OCI-LY7 (cell line): ENCODE data around the gene SEMA4B. TPM values are rescaled to one million over a fixed set of nuclear protein-coding genes. Genes with fewer than 3 reads are reported as not detected.

Experiments
- Bru-seq: library from RNA; stranded (reverse); fragments of 400-500 nt; gene quantifications from one replicate; lab custom pipeline; 2021; lab: Mats Ljungman, UMichigan
- BruChase-seq, 2 experiments: library from RNA; stranded (reverse); fragments of 400-500 nt; gene quantifications; one replicate each; lab custom pipeline; 2021; lab: Mats Ljungman, UMichigan
- BruUV-seq: library from RNA; stranded (reverse); fragments of 400-500 nt; replicated peaks from 2 replicates; lab custom pipeline; 2021; lab: Mats Ljungman, UMichigan
- CTCF ChIA-PET: fragments of 300-600 bp; sonication (Branson Sonifier 250); formaldehyde crosslinking; loops from one replicate; lab custom pipeline; 2022; ENCODE audit warnings: antibody characterized with exemption; ENCODE audit not compliant: unreplicated experiment; lab: Charles Lee
- POLR2A ChIA-PET: fragments of 300-600 bp; sonication (Branson Sonifier 250); formaldehyde crosslinking; loops from one replicate; lab custom pipeline; 2022; ENCODE audit warnings: antibody characterized with exemption; lab: Charles Lee
- DNase-seq: peaks from one replicate; pipeline ENCODE4 v3.0.0-alpha.2; 2015; ENCODE audit warnings: low spot score
- H2AFZ ChIP-seq: fragments of 200-600 bp; sonication (generic), shearing (Covaris generic); 2 replicates; pipeline ENCODE4 v1.6.1; 2014; ENCODE audit warnings: mild to moderate bottlenecking, antibody characterized with exemption, low read length, moderate library complexity
- H3K27ac ChIP-seq: fragments of 200-600 bp; sonication (generic); 2 replicates; pipeline ENCODE4 v1.5.1; 2014; ENCODE audit warnings: mixed run types, low read depth, mild to moderate bottlenecking, moderate library complexity, low read length, inconsistent platforms; ENCODE audit not compliant: poor library complexity, severe bottlenecking
- H3K36me3 ChIP-seq: fragments of 200-600 bp; sonication (generic); 2 replicates; pipeline ENCODE4 v1.6.1; 2014; ENCODE audit warnings: mild to moderate bottlenecking, antibody characterized with exemption, low read length, moderate library complexity, mixed read lengths; ENCODE audit not compliant: insufficient read depth
- H3K4me1 ChIP-seq: fragments of 200-600 bp; sonication (generic); 2 replicates; pipeline ENCODE4 v1.5.1; 2014; ENCODE audit warnings: mild to moderate bottlenecking, low read length; ENCODE audit not compliant: insufficient read depth, poor library complexity, severe bottlenecking
- H3K4me2 ChIP-seq: fragments of 200-600 bp; sonication (generic); 2 replicates; pipeline ENCODE4 v1.6.1; 2014; ENCODE audit warnings: mild to moderate bottlenecking, low read length
- H3K4me3 ChIP-seq: fragments of 200-600 bp; sonication (generic); 2 replicates; pipeline ENCODE4 v1.5.1; 2014; ENCODE audit warnings: mild to moderate bottlenecking, low read depth, low read length; ENCODE audit not compliant: poor library complexity, severe bottlenecking
- H3K79me2 ChIP-seq: fragments of 200-600 bp; sonication (generic); 2 replicates; pipeline ENCODE4 v1.6.1; 2016; ENCODE audit warnings: low read depth, mild to moderate bottlenecking, low read length, moderate library complexity, mixed read lengths; ENCODE audit not compliant: insufficient read depth
- H3K9me2 ChIP-seq: fragments of 200-600 bp; sonication (generic); 2 replicates; pipeline ENCODE4 v1.6.1; 2016; ENCODE audit warnings: mild to moderate bottlenecking, low read length, mixed read lengths; ENCODE audit not compliant: insufficient read depth
- H3K9me3 ChIP-seq: fragments of 200-600 bp; sonication (generic); 2 replicates; pipeline ENCODE4 v1.6.1; 2014; ENCODE audit warnings: mild to moderate bottlenecking, mixed run types, low read length, mixed read lengths
- H4K20me1 ChIP-seq: fragments of 200-600 bp; sonication (generic); 2 replicates; pipeline ENCODE4 v1.6.1; 2014; ENCODE audit warnings: mild to moderate bottlenecking, antibody characterized with exemption, low read length, moderate library complexity, mixed read lengths; ENCODE audit not compliant: insufficient read depth
- EZH2phosphoT487 ChIP-seq: fragments of 200-600 bp; sonication (generic); IDR thresholded peaks from 2 replicates; pipeline ENCODE4 v1.6.1; 2018; ENCODE audit warnings: low read depth, borderline replicate concordance, mild to moderate bottlenecking, mixed run types, antibody characterized with exemption, low read length, moderate library complexity, mixed read lengths
- intact Hi-C: fragments of 100-400 bp; cut with micrococcal nuclease; formaldehyde crosslinking; loops from one replicate; pipeline ENCODE4 v1.10.0; 2022; ENCODE audit not compliant: unreplicated experiment
- long read RNA-seq: library from polyadenylated mRNA; stranded (forward); transcript quantifications from one replicate; pipeline ENCODE4 v2.0.0, GENCODE V29; 2022
- total RNA-seq, 2 experiments: library from RNA; depleted of rRNA in 1 of 2; stranded (reverse); fragments of >200 nt in 1 of 2; shearing (Covaris generic) in 1 of 2; gene quantifications; 2 replicates each; pipeline ENCODE4 v1.2.3, GENCODE V29; 2014 to 2022
- TF ChIP-seq, protein P1 (sequence below): fragments of 200-600 bp; sonication (generic); conservative IDR thresholded peaks from 2 replicates; pipeline ENCODE4 v1.5.1; 2014; ENCODE audit warnings: mild to moderate bottlenecking, antibody characterized with exemption, low read length, moderate library complexity, mixed read lengths

The SEMA4B gene, protein sequence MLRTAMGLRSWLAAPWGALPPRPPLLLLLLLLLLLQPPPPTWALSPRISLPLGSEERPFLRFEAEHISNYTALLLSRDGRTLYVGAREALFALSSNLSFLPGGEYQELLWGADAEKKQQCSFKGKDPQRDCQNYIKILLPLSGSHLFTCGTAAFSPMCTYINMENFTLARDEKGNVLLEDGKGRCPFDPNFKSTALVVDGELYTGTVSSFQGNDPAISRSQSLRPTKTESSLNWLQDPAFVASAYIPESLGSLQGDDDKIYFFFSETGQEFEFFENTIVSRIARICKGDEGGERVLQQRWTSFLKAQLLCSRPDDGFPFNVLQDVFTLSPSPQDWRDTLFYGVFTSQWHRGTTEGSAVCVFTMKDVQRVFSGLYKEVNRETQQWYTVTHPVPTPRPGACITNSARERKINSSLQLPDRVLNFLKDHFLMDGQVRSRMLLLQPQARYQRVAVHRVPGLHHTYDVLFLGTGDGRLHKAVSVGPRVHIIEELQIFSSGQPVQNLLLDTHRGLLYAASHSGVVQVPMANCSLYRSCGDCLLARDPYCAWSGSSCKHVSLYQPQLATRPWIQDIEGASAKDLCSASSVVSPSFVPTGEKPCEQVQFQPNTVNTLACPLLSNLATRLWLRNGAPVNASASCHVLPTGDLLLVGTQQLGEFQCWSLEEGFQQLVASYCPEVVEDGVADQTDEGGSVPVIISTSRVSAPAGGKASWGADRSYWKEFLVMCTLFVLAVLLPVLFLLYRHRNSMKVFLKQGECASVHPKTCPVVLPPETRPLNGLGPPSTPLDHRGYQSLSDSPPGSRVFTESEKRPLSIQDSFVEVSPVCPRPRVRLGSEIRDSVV
- 21.9 and 44.1 TPM in 2 replicates for total RNA-seq (2014; rRNA removed; shearing (Covaris generic))
- total RNA-seq (2022): 34.9 and 38.2 TPM in 2 replicates
- percentile 58 among the genes with signal in this experiment for Bru-seq, nascent RNA
- BruChase-seq, experiment 1, labeled RNA remaining after a 6-hour chase: percentile 68 among the genes with signal in this experiment
- BruChase-seq, experiment 2, labeled RNA remaining after a 2-hour chase: percentile 60 among the genes with signal in this experiment
- long read RNA-seq, transcript SEMA4B-201 (15 exons, 3,781 nt): major isoform, 6 of 43 reads
- long read RNA-seq, transcript SEMA4B-202 (14 exons, 3,807 nt): major isoform, 6 of 43 reads
- long read RNA-seq, partial matches to known transcripts: 16 of 43 reads
- long read RNA-seq, other reads (novel, unspliced or antisense): 14 of 43 reads

DNA sequence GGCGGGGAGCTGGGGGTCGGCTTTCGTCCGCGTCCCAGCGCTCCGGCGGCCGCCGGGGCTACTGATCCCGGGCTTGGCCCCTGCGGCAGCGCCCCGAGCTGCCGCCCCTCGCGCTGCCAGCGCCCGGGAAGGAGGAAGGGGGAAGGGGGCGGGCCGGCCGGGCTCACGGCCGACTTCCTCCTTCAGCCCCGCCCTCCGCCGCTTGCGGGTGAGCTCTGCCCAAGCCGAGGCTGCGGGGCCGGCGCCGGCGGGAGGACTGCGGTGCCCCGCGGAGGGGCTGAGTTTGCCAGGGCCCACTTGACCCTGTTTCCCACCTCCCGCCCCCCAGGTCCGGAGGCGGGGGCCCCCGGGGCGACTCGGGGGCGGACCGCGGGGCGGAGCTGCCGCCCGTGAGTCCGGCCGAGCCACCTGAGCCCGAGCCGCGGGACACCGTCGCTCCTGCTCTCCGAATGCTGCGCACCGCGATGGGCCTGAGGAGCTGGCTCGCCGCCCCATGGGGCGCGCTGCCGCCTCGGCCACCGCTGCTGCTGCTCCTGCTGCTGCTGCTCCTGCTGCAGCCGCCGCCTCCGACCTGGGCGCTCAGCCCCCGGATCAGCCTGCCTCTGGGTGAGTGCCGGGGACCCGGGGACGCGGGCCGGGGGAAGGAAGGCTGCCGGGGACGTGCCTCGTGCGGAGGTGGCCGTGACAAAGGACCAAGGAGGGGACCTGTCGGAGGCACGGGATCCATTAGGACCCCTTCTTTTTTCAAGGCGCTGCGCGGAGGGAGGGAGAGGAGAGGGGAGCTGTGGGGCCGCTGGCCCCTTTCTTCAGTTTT is at the start of gene SEMA4B:
SEMA4B (plus strand) TSS at position 201 of the 814 bp plus-strand sequence; CDS start at position 450, 249 bp downstream.
- BruUV-seq: no TSS peak
- Histone ChIP-seq H3K9me2 (no peaks in the 10 kb centered on the region), H4K20me1 (0 out of 2 replicates have a peak, but pooled peaks cover 5% of the 10 kb centered on the region), H3K4me3 (peak within 1 kb of the TSS; percentile 79), H2AFZ (peak within 1 kb of the TSS; percentile 50), H3K36me3 (no peaks in the 10 kb centered on the region), H3K4me2 (peak within 1 kb of the TSS; percentile 87), H3K79me2 (no peaks in the 10 kb centered on the region), H3K4me1 (peaks cover 20% of the 10 kb centered on the region), H3K27ac (no peak within 1 kb of the TSS), H3K9me3 (no peaks in the 10 kb centered on the region)
- POLR2A ChIA-PET: interaction anchor here (0.5 to 4.6 kb wide), 12 partner anchors 10 to 517 kb away, joined by 3 to 73 read pairs (median 4); partner anchors contain the start of genes CIB1 and GDPGP1
- DNase-seq: peak; percentile 86
- intact Hi-C loops: no loop called here
- TF ChIP-seq, protein P1, sequence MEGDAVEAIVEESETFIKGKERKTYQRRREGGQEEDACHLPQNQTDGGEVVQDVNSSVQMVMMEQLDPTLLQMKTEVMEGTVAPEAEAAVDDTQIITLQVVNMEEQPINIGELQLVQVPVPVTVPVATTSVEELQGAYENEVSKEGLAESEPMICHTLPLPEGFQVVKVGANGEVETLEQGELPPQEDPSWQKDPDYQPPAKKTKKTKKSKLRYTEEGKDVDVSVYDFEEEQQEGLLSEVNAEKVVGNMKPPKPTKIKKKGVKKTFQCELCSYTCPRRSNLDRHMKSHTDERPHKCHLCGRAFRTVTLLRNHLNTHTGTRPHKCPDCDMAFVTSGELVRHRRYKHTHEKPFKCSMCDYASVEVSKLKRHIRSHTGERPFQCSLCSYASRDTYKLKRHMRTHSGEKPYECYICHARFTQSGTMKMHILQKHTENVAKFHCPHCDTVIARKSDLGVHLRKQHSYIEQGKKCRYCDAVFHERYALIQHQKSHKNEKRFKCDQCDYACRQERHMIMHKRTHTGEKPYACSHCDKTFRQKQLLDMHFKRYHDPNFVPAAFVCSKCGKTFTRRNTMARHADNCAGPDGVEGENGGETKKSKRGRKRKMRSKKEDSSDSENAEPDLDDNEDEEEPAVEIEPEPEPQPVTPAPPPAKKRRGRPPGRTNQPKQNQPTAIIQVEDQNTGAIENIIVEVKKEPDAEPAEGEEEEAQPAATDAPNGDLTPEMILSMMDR: no peak
- TF ChIP-seq EZH2phosphoT487: no peak
- CTCF ChIA-PET: interaction anchor here (0.6 to 1.8 kb wide), 4 partner anchors 10 to 154 kb away, joined by 3 to 9 read pairs (median 4); no protein-coding TSS in a partner anchor

DNA sequence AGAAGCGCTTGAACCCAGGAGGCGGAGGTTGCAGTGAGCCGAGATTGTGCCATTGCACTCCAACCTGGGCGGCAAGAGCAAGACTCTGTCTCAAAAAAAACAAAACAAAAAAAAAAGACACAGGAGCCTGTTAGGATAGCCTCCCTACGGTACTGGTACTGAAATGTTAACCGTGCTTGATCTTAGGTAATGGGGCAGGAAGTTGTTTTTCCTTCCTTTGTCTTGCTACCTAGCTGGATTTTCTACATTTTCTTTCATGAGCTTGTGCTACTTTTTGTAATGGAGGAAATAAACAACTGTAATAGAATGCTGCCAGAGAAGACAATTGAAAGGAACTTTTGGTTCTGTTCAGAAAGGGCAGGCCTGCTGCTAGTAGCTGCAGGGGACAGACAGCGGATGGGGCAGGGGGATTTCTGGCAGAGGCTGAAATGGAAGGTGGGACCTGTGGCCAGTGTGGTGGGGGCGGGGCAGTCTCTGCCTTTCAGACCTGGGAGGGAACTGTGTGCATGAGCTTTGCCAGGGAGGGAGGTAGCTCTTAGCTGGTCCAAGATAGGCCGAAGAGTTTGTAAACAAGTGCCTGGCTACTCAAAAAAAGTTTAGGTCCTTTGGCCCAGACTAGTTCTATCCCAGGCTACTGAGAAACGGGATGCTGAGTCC is 49.0 kb upstream of the SEMA4B start:
- Histone ChIP-seq H3K79me2 (no peaks in the 10 kb centered on the region), H2AFZ (no peak overlapping the region), H4K20me1 (no peaks in the 10 kb centered on the region), H3K4me3 (no peak overlapping the region), H3K9me3 (no peaks in the 10 kb centered on the region), H3K27ac (no peak overlapping the region), H3K36me3 (no peaks in the 10 kb centered on the region), H3K9me2 (no peaks in the 10 kb centered on the region), H3K4me2 (no peak overlapping the region), H3K4me1 (no peaks in the 10 kb centered on the region)
- ChIA-PET CTCF (no interaction called here), POLR2A (interaction anchor here (0.6 to 1.2 kb wide), 4 partner anchors 11 to 374 kb away, joined by 4 to 7 read pairs (median 4); no protein-coding TSS in a partner anchor)
- no TSS peak for BruUV-seq
- TF ChIP-seq EZH2phosphoT487: no peak
- TF ChIP-seq, protein P1: no peak
- no peak for DNase-seq
- intact Hi-C loops: no loop called here
